Ovary (tissue), 3 donors: ENCODE data around the gene STK16.

Experiments used
- CTCF ChIP-seq, 3 donors: fragments of 450-650 bp in 2 of 3; fragments of 200-600 bp in 1 of 3; IDR thresholded peaks; one replicate each; pipeline versions ENCODE4 v1.5.1 to v1.8.0; 2016 to 2022; ENCODE audit warnings: antibody characterized with exemption in 3 of 3, mild to moderate bottlenecking in 1 of 3
- POLR2A ChIP-seq: fragments of 450-650 bp; IDR thresholded peaks from one replicate; pipeline ENCODE4 v1.6.1; 2017; ENCODE audit warnings: antibody characterized with exemption, mild to moderate bottlenecking, moderate library complexity
- donor health status: DM: no; HTN: no; CAD: no.

- no peak for TF ChIP-seq CTCF (IDR thresholded peaks at IDR 0.05)
- TF ChIP-seq POLR2A: no peak
Measured at GRCh38 chr2:219266232-219266631, 21.0 kb downstream of the STK16 start.
